MV-4-11 (cell line): ENCODE data around the gene SF3A2.
"Not testable (repeated sequence)": the region's sequence is repeated elsewhere in the genome, so short reads cannot be mapped to it uniquely, and the experiment has no call there.

Experiments
- DNase-seq: peaks from one replicate; lab custom pipeline; 2025; lab: John Stamatoyannopoulos, UW

The SF3A2 gene

GRCh38 chr19:2274931-2275535 is 38.4 kb downstream of the SF3A2 start:
- DNase-seq: peak; percentile 73

GRCh38 chr19:2275588-2276428 is 39.2 kb downstream of the SF3A2 start:
- DNase-seq: no peak

GRCh38 chr19:2276429-2276986 is 39.9 kb downstream of the SF3A2 start:
- no peak for DNase-seq

DNA sequence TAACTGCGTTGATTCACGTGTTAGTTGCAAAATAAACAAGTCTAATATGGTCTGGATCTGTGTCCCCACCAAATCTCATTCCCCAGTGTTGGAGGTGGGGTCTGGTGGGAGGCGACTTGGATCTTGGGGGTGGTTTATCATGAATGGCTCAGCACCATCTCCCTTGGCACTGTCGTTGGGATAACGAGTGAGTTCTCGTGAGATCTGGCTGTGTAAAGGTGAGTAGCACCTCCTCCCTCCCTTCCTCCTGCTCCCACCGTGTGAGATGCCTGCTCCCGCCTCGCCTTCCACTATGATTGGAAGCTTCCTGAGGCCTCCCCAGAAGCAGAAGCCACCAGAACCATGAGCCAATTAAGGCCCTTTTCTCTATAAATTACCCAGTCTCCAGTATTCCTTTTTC is 40.5 kb downstream of the SF3A2 start:
- DNase-seq: no peak

GRCh38 chr19:2278459-2279158 is 42.0 kb downstream of the SF3A2 start:
- DNase-seq: no peak

DNA sequence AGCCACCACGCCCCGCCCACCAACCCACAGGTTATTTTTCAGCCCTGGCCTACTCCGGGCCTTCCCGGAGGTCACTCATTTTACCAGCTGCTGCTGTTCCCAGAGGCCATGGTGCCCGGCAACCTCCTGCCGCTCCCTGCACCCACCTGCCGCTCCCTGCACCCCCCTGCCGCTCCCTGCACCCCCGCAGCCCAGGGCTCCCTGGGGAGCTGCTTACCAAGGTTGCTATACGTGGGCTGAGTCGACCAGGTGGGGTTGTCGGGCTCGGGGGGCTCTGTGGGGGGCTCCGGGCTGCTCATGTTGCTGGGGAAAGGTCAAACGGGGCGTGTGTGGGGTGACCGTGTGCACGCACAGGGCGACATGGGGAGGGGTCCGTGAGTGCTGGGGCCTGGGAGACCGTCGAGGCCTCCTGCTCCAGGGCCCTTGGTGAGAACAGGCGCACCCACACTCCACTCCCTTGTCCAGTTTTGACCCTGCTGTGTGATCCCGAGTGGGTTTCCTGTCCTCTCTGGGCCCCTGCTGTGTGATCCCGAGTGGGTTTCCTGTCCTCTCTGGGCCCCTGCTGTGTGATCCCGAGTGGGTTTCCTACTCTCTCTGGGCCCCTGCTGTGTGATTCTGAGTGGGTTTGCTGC is 44.1 kb downstream of the SF3A2 start:
- DNase-seq: no peak

DNA sequence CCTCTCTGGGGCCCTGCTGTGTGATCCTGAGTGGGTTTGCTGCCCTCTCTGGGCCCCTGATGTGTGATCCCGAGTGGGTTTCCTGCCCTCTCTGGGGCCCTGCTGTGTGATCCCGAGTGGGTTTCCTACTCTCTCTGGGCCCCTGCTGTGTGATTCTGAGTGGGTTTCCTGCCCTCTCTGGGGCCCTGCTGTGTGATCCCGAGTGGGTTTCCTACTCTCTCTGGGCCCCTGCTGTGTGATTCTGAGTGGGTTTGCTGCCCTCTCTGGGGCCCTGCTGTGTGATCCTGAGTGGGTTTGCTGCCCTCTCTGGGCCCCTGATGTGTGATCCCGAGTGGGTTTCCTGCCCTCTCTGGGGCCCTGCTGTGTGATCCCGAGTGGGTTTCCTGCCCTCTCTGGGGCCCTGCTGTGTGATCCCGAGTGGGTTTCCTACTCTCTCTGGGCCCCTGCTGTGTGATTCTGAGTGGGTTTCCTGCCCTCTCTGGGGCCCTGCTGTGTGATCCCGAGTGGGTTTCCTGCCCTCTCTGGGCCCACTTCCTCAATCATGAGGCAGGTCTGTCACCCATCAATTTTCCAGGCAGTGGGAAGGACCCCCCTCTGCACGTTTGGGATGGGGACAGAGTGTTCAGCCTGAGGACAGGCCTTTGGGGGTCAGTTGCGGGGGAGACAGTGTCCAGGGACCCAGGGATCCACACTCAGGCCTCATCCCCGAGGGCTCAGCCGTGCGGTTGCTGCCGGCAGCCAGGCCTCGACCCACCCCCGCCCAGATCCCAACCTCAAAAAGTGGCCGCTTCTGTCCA is 44.8 kb downstream of the SF3A2 start:
- DNase-seq: not testable (repeated sequence)

DNA sequence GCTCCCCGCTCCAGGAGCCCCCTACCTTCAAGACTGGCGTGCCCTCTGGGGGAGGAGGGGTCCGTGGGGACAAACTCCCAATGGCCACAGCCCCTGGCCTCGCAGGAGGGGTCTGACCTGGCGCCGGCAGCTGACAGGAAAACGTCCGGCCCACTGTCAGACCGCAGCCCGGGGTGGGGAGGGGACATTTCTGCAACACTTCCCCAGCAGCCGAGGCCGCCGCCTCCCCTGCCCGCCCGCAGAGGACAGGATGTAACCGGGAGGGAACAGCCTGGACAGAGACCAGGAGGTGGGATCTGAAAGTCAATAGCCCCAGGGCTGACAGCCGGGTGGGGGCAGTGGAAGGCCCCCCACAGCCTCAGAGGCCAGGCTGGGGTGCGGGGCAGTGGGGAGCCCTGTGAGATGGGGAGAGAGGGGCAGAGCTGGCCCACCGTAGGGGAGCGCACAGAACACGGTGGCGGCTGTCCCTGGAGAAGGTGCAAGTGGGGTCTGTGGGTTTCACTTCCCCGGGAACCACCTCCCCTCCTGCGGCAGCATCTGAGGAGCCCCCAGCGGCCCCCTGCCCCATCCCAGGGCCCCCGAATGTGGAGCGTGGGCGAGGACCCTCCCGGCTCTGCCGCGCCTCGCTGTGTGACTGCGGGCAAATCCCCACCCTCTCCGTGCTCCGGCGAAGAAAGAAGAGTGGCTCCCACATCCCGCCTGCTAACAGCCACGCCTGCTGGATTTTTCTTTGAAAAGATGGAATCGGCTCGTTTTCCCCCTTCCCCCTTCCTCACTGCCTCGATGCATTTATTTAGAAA is 45.6 kb downstream of the SF3A2 start, which contains the start of gene PEAK3:
Gene PEAK3 (minus strand): TSS at position 114 of the 800 bp plus-strand sequence. CDS start 1,244 bp downstream, outside the sequence.
- peak; percentile 81 for DNase-seq

DNA sequence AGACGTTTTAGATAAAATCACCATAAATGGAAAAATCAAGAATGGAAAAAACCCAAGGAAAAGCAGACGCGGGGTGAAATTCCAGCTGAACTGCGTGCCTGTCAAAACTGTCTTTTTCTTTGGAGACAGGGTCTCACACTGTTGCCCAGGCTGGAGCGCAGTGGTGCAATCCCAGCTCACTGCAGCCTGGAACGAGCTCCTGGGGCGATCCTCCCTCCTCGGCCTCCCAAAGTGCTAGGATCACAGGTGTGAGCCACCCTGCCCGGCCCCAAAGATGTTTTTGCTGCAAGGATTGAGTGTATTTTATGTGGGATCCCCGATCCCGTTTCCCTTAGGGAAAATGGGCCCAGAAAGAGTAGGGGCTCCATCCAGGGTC is 46.2 kb downstream of the SF3A2 start:
- no peak for DNase-seq

DNA sequence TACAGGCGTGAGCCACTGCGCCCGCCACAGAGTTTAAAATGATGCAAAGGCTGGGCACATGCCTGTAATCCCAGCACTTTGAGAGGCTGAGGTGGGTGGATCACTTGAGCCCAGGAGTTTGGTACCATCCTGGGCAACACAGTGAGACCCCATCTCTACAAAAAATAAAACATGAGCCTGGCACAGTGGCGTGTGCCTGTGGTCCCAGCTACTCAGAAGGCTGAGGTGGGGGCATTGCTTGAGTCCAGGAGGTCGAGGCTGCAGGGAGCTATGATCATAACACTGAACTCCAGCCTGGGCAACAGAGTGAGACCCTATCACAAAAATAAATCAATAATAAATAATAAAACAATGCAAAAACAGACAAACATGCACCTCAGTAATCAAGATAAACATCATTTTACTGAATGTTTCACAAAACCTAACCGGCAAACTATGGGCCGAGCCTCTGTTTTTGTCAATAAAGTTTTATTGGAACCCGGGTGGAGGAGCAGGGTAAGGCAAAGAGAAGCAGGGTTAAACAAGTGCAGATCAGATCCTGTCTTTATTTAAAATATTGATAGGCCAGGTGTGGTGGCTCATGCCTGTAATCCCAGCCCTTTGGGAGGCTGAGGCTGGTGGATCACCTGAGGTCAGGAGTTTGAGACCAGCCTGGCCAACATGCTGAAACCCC is 47.3 kb downstream of the SF3A2 start:
- no peak for DNase-seq

DNA sequence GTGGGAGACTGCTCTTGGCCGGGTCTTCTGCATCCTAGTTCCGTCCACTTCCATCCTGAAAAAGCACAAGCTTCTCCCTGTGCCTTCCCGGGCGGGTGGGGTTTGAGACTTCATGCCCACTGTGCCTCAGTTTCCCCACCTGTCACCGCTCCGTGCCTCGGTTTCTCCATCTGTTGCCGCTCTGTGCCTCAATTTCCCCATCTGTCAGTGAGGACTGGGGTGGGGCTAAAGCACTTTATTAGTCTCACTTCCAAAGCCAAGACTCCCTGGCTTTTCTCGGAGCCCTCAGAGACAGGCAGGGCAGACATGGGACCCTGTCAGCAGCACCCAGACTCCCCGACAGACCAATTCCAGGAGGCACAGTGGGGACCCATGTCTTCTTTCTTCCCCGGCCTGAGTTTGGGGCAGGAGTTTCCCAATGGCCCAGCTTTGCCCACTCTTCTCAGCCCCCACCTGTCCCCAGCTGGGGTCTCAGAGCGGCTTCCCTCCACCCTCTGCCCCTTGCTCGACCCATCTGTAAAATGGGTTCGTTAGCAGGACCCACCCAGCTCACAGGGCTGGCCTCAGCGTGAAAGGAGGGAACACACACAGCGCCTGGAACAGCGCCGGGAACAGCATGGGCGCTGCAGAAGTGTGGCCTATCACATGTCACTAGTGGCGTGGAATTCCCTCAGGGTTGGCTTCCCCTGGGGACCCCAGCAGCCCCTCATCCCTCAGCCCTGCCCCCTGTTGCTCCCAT is 49.9 kb downstream of the SF3A2 start:
- no peak for DNase-seq

GRCh38 chr19:2287585-2288337 is 51.1 kb downstream of the SF3A2 start:
- DNase-seq: no peak

GRCh38 chr19:2288338-2288817 is 51.8 kb downstream of the SF3A2 start:
- DNase-seq: no peak

GRCh38 chr19:2288818-2289713 is 52.4 kb downstream of the SF3A2 start:
- DNase-seq: no peak

DNA sequence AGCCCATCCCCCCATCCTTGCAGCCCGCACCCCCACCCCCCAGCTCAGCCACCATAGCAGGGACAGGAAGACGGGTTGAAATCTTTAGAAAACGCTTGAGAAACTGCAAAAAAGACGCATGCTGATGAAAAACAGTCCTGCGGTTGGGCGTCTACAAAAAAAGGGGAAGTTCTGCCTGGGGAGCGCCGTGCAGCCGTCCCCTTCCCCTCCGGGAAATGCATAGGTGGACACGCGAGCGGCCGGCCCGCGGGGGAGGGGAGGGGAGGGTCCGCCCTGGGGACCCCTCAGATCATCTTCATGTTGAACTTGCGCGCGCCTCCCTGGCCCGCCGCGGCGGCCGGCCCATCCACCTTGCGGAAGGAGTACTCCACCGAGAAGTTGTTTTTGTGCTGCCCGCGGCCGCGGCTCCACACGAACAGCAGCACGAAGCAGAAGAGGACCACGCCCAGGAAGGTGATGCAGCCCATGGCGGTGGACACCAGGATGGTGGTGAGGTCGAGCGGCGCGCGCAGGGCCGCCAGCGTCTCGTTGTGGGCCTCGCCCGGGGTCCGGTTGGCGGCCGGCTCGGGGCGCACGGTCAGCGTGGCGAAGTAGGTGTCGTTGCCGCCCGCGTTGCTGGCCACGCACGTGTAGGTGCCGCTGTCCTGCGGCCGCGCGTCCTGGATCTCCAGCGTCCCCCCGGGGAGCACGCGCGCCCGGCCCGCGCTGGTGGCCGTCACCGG is 53.3 kb downstream of the SF3A2 start:
- peak; percentile 97 for DNase-seq

GRCh38 chr19:2290441-2291184 is 54.0 kb downstream of the SF3A2 start:
- no peak for DNase-seq
